GM18868 (cell line): ENCODE measurements around the gene RAB18.
"Not testable (repeated sequence)": the region's sequence is repeated elsewhere in the genome, so short reads cannot be mapped to it uniquely, and the experiment has no call there.

Experiments
- ATAC-seq: cut with Tn5 transposase; IDR thresholded peaks from one replicate; pipeline ENCODE4 v1.9.1; 2021; ENCODE audit warnings: mild to moderate bottlenecking, moderate library complexity; ENCODE audit not compliant: unreplicated experiment

The RAB18 gene

DNA sequence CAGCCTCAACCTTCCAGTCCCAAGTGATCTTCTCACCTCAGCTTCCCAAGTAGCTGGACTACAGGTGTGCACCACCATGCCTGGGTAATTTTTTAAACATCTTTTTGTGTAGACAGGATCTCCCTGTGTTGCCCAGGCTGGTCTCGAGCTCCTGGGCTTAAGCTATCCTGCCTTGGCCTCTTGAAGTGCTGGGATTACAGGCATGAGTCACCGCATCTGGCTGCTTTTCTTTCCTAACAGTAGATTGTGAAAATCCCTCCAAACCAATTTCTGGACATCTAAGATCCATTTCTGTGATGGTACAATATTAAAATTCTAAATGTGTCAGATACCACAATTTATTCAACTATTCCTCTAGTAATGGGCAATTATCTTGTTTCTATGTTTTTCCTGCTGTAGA, 38.7 kb downstream of the RAB18 start:
- ATAC-seq, result no peak

GRCh38 chr10:27547047-27547446, 42.9 kb downstream of the RAB18 start:
- no peak for ATAC-seq

- ATAC-seq, result no peak
These were observed 43.4 kb downstream of the RAB18 start for GRCh38 chr10:27547482-27547881.

DNA sequence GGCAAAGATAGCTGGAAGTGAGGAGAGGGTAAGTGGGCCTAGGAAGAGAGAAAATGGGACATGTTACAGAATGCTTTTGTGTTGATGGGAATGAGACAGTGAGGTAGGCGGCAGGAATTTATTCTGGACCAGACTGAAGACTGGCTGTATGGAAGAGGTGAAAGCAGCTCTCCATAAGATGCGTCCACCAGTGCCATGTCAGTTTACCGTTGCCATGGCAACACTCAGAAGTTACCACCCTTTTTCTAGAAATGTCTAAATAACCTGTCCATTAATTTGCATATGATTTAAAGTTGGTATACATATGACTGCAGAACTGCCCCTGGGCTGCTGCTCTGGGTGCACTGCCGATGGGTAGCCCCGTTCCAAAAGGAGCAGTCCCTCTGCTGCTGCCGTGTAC, 46.7 kb downstream of the RAB18 start:
- ATAC-seq, result no peak

- peak; percentile 75 for ATAC-seq
These were observed 54.5 kb downstream of the RAB18 start for GRCh38 chr10:27558612-27559020.

DNA sequence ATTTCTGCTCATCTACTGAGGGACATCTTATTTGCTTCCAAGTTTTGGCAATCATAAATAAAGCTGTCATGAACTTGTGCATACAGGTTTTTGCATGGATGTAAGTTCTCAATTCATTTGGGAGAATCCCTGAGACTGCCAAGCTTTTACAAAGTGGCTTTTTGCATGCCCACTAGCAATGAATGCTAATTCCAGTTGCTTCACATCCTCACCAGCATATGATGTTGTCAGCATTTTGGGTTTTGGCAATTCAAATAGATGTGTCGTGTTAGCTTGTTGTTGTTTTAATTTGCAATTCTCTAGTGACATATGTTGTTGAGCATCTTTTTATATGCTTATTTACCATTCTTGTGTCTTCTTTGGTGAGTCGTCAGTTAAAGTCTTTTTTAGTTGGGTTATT, 57.2 kb downstream of the RAB18 start:
- ATAC-seq, result no peak

DNA sequence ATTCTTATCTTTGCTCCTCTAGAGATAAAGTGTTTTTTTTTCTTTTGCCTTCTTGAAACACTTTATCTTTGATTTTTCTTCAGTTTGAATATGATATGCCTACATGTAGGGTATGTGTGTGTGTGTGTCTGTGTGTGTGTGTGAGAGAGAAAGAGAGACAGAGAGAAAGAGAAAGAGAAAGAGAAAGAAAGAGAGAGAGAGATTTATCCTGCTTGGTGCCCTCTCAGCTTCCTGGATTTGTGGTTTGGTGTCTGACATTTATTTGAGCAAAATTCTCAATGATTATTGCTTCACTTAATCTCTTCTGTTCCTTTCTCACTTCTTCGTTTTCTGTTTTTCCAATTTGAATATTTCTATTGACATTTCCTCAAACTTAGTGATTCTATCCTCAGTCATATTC, 60.3 kb downstream of the RAB18 start:
- no peak for ATAC-seq

- ATAC-seq, result no peak
These were observed 60.8 kb downstream of the RAB18 start for GRCh38 chr10:27564880-27565279.

- ATAC-seq, result no peak
These were observed 64.4 kb downstream of the RAB18 start for GRCh38 chr10:27568196-27569175.

- ATAC-seq, result no peak
These were observed 65.8 kb downstream of the RAB18 start for GRCh38 chr10:27569946-27570345.

GRCh38 chr10:27577038-27577437, 72.9 kb downstream of the RAB18 start:
- not testable (repeated sequence) for ATAC-seq

DNA sequence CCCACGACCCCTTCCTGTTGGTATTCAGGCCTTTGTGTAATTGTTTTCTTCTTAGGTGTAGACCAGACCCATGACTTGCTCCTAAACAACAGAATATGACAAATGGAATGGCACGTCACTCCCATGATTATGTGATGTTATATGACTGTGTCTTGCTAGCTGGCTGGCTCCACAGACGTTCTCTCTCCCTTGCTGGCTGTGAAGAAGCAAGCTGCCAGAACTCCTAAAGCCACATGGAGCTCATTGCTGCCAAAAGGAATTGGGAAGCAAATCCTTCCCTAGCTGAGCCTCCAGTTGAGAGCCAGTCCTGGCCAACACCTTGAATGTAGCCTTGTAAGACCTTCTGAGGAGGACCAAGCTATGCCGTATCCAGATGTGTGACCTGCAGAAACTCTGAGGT, 74.2 kb downstream of the RAB18 start:
- no peak for ATAC-seq

- ATAC-seq, result no peak
These were observed 77.1 kb downstream of the RAB18 start for GRCh38 chr10:27581225-27581624.

DNA sequence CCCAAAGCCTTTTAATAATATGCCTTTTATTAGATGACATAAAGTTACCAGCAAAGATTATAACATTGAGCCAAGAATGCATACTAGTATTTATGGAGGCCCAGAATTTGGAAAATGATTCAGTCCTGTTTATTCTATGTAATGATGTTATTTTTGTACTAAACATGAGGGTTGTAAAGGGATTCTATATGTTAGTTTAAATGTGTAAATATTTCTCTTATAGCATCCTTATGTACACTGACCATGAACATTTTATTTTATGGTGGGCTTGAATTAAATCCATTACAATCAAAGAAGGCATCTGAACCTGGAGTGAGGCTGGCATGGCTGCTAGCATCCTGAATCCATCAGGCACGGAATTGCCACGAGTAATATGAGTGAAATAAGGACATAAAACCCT, 80.2 kb downstream of the RAB18 start:
- no peak for ATAC-seq
